KG1 (cell line): ENCODE measurements around the gene RGCC.

ENCODE experiments used
- DNase-seq: peaks from one replicate; lab custom pipeline; 2025; lab: John Stamatoyannopoulos, UW

RGCC gene

GRCh38 chr13:41515491-41516139 is 58.3 kb downstream of the RGCC start:
- no peak for DNase-seq

- no peak for DNase-seq
These were observed 58.8 kb downstream of the RGCC start for GRCh38 chr13:41516166-41516565.

- DNase-seq = no peak
These were observed 59.4 kb downstream of the RGCC start for GRCh38 chr13:41516760-41517159.

GRCh38 chr13:41520016-41520659 is 62.8 kb downstream of the RGCC start:
- DNase-seq = no peak
